Measurements from ENCODE around the gene CNGA4. TPM values are rescaled to one million over a fixed set of nuclear protein-coding genes. Genes with fewer than 3 reads are reported as not detected.
"Not testable (repeated sequence)": the region's sequence is repeated elsewhere in the genome, so short reads cannot be mapped to it uniquely, and the experiment has no call there.

Gene CNGA4
- total RNA-seq, 1 donor from 2014 or later: not detected

DNA sequence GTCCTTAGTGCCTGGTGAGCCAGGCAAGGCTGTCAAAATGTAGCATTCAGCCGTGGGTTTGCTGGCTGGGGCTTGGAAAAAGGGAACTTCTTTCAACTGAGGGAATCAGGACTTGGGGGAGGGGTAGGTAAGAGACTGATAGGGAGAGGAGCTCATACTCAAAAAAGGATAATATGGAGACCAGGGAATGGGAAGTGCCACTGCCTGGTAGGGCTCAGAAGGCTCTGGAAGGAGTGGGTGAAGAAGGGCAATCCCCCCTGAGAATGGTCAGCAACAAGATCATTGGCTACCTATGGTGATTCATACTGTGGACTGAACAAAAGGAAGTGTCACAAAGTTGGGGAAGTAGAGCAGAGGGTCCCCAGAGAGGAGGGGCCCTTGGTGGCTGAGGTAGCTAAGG, 1.9 kb downstream of the CNGA4 start:
- H3K27me3 ChIP-seq: no peaks in the 10 kb centered on the region
- no peaks in the 10 kb centered on the region for H3K36me3 ChIP-seq
- TF ChIP-seq, protein P1, sequence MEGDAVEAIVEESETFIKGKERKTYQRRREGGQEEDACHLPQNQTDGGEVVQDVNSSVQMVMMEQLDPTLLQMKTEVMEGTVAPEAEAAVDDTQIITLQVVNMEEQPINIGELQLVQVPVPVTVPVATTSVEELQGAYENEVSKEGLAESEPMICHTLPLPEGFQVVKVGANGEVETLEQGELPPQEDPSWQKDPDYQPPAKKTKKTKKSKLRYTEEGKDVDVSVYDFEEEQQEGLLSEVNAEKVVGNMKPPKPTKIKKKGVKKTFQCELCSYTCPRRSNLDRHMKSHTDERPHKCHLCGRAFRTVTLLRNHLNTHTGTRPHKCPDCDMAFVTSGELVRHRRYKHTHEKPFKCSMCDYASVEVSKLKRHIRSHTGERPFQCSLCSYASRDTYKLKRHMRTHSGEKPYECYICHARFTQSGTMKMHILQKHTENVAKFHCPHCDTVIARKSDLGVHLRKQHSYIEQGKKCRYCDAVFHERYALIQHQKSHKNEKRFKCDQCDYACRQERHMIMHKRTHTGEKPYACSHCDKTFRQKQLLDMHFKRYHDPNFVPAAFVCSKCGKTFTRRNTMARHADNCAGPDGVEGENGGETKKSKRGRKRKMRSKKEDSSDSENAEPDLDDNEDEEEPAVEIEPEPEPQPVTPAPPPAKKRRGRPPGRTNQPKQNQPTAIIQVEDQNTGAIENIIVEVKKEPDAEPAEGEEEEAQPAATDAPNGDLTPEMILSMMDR (IDR thresholded peaks at IDR 0.05): no peak
- intact Hi-C loops (cut with DNase I): no loop called here
- H3K4me3 ChIP-seq: no peak overlapping the region
- H3K27ac ChIP-seq: no peak overlapping the region
- H3K4me1 ChIP-seq: no peaks in the 10 kb centered on the region
- H3K9me3 ChIP-seq: no peaks in the 10 kb centered on the region
- DNase-seq (ENCODE audit: low spot score in 2 of 2): no peak

DNA sequence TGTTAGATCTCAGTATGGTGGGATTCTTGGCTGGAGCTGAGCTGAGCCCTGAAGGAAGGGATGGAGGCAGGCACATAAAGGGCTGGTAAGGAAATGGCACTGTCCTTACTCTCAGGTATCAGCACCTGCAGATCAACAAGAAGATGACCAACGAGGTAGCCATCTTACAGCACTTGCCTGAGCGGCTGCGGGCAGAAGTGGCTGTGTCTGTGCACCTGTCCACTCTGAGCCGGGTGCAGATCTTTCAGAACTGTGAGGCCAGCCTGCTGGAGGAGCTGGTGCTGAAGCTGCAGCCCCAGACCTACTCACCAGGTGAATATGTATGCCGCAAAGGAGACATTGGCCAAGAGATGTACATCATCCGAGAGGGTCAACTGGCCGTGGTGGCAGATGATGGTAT, 2.4 kb downstream of the CNGA4 start:
- no peaks in the 10 kb centered on the region for H3K4me1 ChIP-seq
- H3K36me3 ChIP-seq: no peaks in the 10 kb centered on the region
- TF ChIP-seq, protein P1 (IDR thresholded peaks at IDR 0.05): no peak
- H3K27ac ChIP-seq: no peak overlapping the region
- H3K27me3 ChIP-seq: no peaks in the 10 kb centered on the region
- H3K4me3 ChIP-seq: no peak overlapping the region
- no peaks in the 10 kb centered on the region for H3K9me3 ChIP-seq
- intact Hi-C loops (cut with DNase I): no loop called here
- no peak for DNase-seq (ENCODE audit: low spot score in 2 of 2)

DNA sequence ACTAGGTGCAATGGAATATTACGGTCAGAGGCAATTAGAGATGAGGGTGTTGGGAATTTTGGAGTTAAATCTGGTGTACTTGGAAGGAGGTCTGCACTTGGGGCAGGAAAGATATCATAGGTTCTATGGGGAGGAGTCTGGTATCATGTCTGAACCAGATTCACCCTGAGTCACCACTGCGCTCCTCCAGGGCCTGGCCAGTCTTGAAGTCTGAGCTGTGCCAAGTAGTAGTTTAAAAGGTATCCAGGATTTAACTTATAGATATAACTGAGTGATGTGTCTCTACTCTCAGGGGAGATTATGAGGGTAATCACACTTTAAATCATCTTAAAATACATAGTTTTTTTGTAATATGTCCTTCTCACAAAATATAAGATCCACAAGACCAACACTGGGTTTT, 6.6 kb downstream of the CNGA4 start:
- TF ChIP-seq, protein P1 (IDR thresholded peaks at IDR 0.05): no peak
- H3K4me1 ChIP-seq: peaks cover 0 to 2% of the 10 kb centered on the region in 2 donors
- no peaks in the 10 kb centered on the region for H3K27me3 ChIP-seq
- no peak overlapping the region for H3K4me3 ChIP-seq
- H3K9me3 ChIP-seq: no peaks in the 10 kb centered on the region
- intact Hi-C loops (cut with DNase I): no loop called here
- no peaks in the 10 kb centered on the region for H3K36me3 ChIP-seq
- no peak for DNase-seq (ENCODE audit: low spot score in 2 of 2)
- H3K27ac ChIP-seq: no peak overlapping the region

DNA sequence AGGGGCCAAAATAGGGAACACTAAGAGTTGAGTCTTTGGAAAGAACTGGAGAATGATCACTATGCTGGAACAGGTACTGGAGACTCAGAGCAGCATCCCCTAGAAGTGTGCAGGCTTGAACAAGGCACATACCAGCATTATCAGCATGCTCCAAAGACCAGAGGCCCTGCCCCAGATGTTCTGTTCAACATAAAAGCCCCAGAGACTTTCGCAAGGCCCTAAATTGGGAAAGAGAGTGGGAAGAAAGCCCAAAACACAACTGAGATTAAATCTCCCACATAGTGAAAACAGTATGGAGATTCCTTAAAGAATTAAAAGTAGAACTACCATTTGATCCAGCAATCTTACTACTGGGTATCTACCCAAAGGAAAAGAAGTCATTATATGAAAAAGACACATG, 9.4 kb downstream of the CNGA4 start:
- no peaks in the 10 kb centered on the region for H3K27me3 ChIP-seq
- peaks cover 0 to 2% of the 10 kb centered on the region in 2 donors for H3K4me1 ChIP-seq
- no peak for DNase-seq (ENCODE audit: low spot score in 2 of 2)
- intact Hi-C loops (cut with DNase I): no loop called here
- no peaks in the 10 kb centered on the region for H3K36me3 ChIP-seq
- H3K4me3 ChIP-seq: no peak overlapping the region
- no peaks in the 10 kb centered on the region for H3K9me3 ChIP-seq
- TF ChIP-seq, protein P1 (IDR thresholded peaks at IDR 0.05): no peak
- no peak overlapping the region for H3K27ac ChIP-seq

DNA sequence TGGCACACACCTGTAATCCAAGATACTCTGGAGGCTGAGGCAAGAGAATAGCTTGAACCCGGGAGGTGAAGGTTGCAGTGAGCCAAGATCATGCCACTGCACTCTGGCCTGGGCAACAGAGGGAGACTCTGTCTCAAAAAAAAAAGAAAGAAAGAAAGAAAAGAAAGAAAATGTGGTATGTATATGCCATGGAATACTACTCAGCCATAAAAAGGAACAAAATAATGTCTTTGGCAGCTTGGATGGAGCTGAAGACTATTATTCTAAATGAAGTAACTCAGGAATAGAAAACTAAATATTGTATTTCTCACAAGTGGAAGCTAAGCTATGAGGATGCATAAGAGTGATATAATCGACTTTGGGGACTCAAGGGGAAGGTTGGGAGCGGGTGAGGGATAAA, 10.0 kb downstream of the CNGA4 start:
- intact Hi-C loops (cut with DNase I); H3K36me3 ChIP-seq; H3K9me3 ChIP-seq; H3K27me3 ChIP-seq; DNase-seq (ENCODE audit: low spot score in 2 of 2); H3K4me1 ChIP-seq; H3K4me3 ChIP-seq; H3K27ac ChIP-seq: not testable (repeated sequence)

DNA sequence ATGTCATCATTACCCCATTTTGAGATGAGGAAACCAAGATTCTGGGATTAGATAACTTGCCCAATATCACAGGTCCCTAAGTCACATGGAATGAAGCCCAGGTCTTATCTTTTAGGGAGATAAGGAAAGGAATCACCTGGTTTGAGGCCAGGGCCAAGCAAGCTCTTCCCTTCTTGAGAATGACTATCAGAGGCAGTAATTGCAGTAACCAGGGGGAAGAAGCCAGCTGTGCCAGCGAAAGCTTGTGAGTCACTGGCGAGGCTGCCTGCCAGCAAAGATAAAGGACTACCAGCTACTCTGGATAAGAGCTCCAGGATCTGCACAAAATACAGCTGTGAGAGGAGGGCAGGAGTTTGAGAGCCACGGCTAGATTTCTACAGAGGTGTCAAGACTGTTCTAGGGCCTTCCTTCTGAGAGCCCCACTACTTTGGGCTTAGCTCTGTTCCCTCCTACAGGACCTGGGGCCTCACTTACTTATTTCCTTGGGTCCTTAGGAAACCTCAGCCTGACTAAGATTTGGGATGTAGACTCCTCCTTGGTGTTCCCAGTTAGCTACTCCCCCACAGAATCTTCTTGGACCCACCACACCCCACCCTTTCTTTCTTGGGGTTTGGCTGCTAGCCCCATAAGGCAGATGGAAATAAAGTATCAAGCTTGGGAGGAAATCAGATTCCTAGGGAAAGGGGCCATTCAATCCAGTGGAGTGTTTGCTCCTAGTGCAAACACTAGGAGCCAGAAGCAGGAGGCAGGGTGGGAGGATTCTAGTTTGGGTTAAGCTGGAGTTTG, 11.1 kb downstream of the CNGA4 start:
- intact Hi-C loops (cut with DNase I): no loop called here
- no peaks in the 10 kb centered on the region for H3K36me3 ChIP-seq
- DNase-seq (ENCODE audit: low spot score in 2 of 2): peak; percentile 43 to 88
- H3K4me1 ChIP-seq: peaks cover 0 to 2% of the 10 kb centered on the region in 2 donors
- H3K27ac ChIP-seq: peak overlapping the region; percentile 0 to 52
- TF ChIP-seq, protein P1 (IDR thresholded peaks at IDR 0.05): no peak
- no peaks in the 10 kb centered on the region for H3K27me3 ChIP-seq
- no peak overlapping the region for H3K4me3 ChIP-seq
- no peaks in the 10 kb centered on the region for H3K9me3 ChIP-seq

Measured in ascending aorta (tissue), 2 donors.